PC-3 (cell line): ENCODE measurements around the gene UMPS. TPM values are rescaled to one million over a fixed set of nuclear protein-coding genes. Genes with fewer than 3 reads are reported as not detected.
"Not testable (repeated sequence)": the region's sequence is repeated elsewhere in the genome, so short reads cannot be mapped to it uniquely, and the experiment has no call there.

ENCODE experiments used
- ATAC-seq: fragments of 200-7000 bp; cut with Tn5 transposase; 2 replicates; pipeline ENCODE4 v1.9.1; 2020; ENCODE audit warnings: mild to moderate bottlenecking, moderate library complexity
- BruUV-seq: library from RNA; stranded (reverse); fragments of 400-500 nt; replicated peaks from 2 replicates; lab custom pipeline; 2021; lab: Mats Ljungman, UMichigan
- CTCF ChIA-PET: fragments of 300-600 bp; sonication (Branson Sonifier 250); formaldehyde crosslinking; loops from one replicate; lab custom pipeline; 2022; ENCODE audit warnings: antibody characterized with exemption; lab: Charles Lee
- POLR2A ChIA-PET: fragments of 300-600 bp; sonication (Branson Sonifier 250); formaldehyde crosslinking; loops from one replicate; lab custom pipeline; 2022; ENCODE audit warnings: antibody characterized with exemption; ENCODE audit not compliant: unreplicated experiment; lab: Charles Lee
- DNase-seq: peaks from one replicate; pipeline ENCODE4 v3.0.0-alpha.2; 2015
- H2AFZ ChIP-seq: fragments of 300-600 bp; sonication (generic); 2 replicates; pipeline ENCODE4 v1.6.0; 2016; ENCODE audit warnings: antibody characterized with exemption, low read length
- H3F3A ChIP-seq: fragments of 300-600 bp; sonication (generic); one replicate; pipeline ENCODE4 v1.6.0; 2017; ENCODE audit warnings: antibody characterized with exemption, low read length, control low read depth, mild to moderate bottlenecking; ENCODE audit not compliant: unreplicated experiment
- H3K27ac ChIP-seq: fragments of 300-600 bp; sonication (generic); 2 replicates; pipeline ENCODE4 v1.5.1; 2016; ENCODE audit warnings: mild to moderate bottlenecking, low read length
- H3K27me3 ChIP-seq: fragments of 300-600 bp; sonication (generic); 2 replicates; pipeline ENCODE4 v1.6.1; 2016; ENCODE audit warnings: low read length, mixed read lengths
- H3K36me3 ChIP-seq: fragments of 300-600 bp; sonication (generic); 2 replicates; pipeline ENCODE4 v1.6.1; 2016; ENCODE audit warnings: low read depth, mixed run types, low read length, mixed read lengths
- H3K4me1 ChIP-seq: fragments of 300-600 bp; sonication (generic); 2 replicates; pipeline ENCODE4 v1.5.1; 2016; ENCODE audit warnings: low read length; ENCODE audit not compliant: insufficient read depth
- H3K4me2 ChIP-seq: fragments of 300-600 bp; sonication (generic); 2 replicates; pipeline ENCODE4 v1.6.0; 2016; ENCODE audit warnings: low read length
- H3K4me3 ChIP-seq: fragments of 300-600 bp; sonication (generic); 2 replicates; pipeline ENCODE4 v1.5.1; 2016; ENCODE audit warnings: mild to moderate bottlenecking, low read length, mixed read lengths
- H3K79me2 ChIP-seq: fragments of 300-600 bp; sonication (generic); 2 replicates; pipeline ENCODE4 v1.6.1; 2017; ENCODE audit warnings: low read length, mixed read lengths
- H3K9ac ChIP-seq: fragments of 300-600 bp; sonication (generic); 2 replicates; pipeline ENCODE4 v1.6.0; 2016; ENCODE audit warnings: mild to moderate bottlenecking, low read length
- H3K9me2 ChIP-seq: fragments of 300-600 bp; sonication (generic); replicated peaks from 2 replicates; pipeline ENCODE4 v1.6.1; 2016; ENCODE audit warnings: mixed run types, low read length, mixed read lengths
- H3K9me3 ChIP-seq: fragments of 300-600 bp; sonication (generic); 2 replicates; pipeline ENCODE4 v1.6.1; 2016; ENCODE audit warnings: low read length, mixed read lengths
- H4K20me1 ChIP-seq: fragments of 300-600 bp; sonication (generic); 2 replicates; pipeline ENCODE4 v1.6.1; 2016; ENCODE audit warnings: low read length, mixed read lengths
- CTCF ChIP-seq: fragments of 300-600 bp; sonication (generic); conservative IDR thresholded peaks from 2 replicates; pipeline ENCODE4 v1.5.1; 2017; ENCODE audit warnings: antibody characterized with exemption, low read depth, mild to moderate bottlenecking, low read length
- EZH2 ChIP-seq: fragments of 300-600 bp; sonication (generic); IDR thresholded peaks from one replicate; pipeline ENCODE4 v1.6.1; 2017; ENCODE audit warnings: antibody characterized with exemption, mild to moderate bottlenecking, low read length; ENCODE audit not compliant: unreplicated experiment
- EZH2phosphoT487 ChIP-seq: fragments of 300-600 bp; sonication (generic); IDR thresholded peaks from 2 replicates; pipeline ENCODE4 v1.6.1; 2018; ENCODE audit warnings: mild to moderate bottlenecking, antibody characterized with exemption, low read length, borderline replicate concordance
- intact Hi-C: fragments of 100-400 bp; cut with micrococcal nuclease; formaldehyde crosslinking; loops from 2 replicates; pipeline ENCODE4 v1.9.0; 2023
- total RNA-seq: library from RNA; depleted of rRNA; stranded (reverse); fragments of >200 nt; gene quantifications from 2 replicates; pipeline ENCODE4 v1.2.3, GENCODE V29; 2014

Gene UMPS
- total RNA-seq, 1 experiment from 2014 or later: 38.4 TPM

- BruUV-seq: no TSS peak
- H3K9me3 ChIP-seq: no peaks in the 10 kb centered on the region
- no peaks in the 10 kb centered on the region for H4K20me1 ChIP-seq
- intact Hi-C loops: no loop called here
- H3K36me3 ChIP-seq: peaks cover 10% of the 10 kb centered on the region
- no peaks in the 10 kb centered on the region for H3K4me1 ChIP-seq
- POLR2A ChIA-PET: no interaction called here
- TF ChIP-seq EZH2phosphoT487 (no peak), CTCF (no peak), EZH2 (no peak)
- H3K4me3 ChIP-seq: no peak overlapping the region
- DNase-seq: no peak
- no peaks in the 10 kb centered on the region for H3K79me2 ChIP-seq
- no peak for ATAC-seq
- no peaks in the 10 kb centered on the region for H3K27me3 ChIP-seq
- no peaks in the 10 kb centered on the region for H3F3A ChIP-seq
- no peak overlapping the region for H3K4me2 ChIP-seq
- CTCF ChIA-PET: no interaction called here
- H3K9ac ChIP-seq: no peak overlapping the region
- no peak overlapping the region for H2AFZ ChIP-seq
- no peak overlapping the region for H3K27ac ChIP-seq
- no peaks in the 10 kb centered on the region for H3K9me2 ChIP-seq
Measured at GRCh38 chr3:124745756-124746155, 15.5 kb downstream of the UMPS start.

- Histone ChIP-seq H3K9ac (no peak overlapping the region), H3K79me2 (no peaks in the 10 kb centered on the region), H3K4me1 (no peaks in the 10 kb centered on the region), H3K27ac (no peak overlapping the region), H3F3A (no peaks in the 10 kb centered on the region), H3K9me3 (no peaks in the 10 kb centered on the region), H3K36me3 (peaks cover 6% of the 10 kb centered on the region), H3K9me2 (no peaks in the 10 kb centered on the region), H3K4me3 (no peak overlapping the region), H3K27me3 (no peaks in the 10 kb centered on the region), H2AFZ (no peak overlapping the region), H4K20me1 (no peaks in the 10 kb centered on the region), H3K4me2 (no peak overlapping the region)
- intact Hi-C loops: no loop called here
- no TSS peak for BruUV-seq
- TF ChIP-seq CTCF (no peak), EZH2phosphoT487 (no peak), EZH2 (no peak)
- DNase-seq: no peak
- ATAC-seq: no peak
- POLR2A ChIA-PET: no interaction called here
- CTCF ChIA-PET: no interaction called here
Measured at GRCh38 chr3:124747111-124747981, 17.1 kb downstream of the UMPS start.

DNA sequence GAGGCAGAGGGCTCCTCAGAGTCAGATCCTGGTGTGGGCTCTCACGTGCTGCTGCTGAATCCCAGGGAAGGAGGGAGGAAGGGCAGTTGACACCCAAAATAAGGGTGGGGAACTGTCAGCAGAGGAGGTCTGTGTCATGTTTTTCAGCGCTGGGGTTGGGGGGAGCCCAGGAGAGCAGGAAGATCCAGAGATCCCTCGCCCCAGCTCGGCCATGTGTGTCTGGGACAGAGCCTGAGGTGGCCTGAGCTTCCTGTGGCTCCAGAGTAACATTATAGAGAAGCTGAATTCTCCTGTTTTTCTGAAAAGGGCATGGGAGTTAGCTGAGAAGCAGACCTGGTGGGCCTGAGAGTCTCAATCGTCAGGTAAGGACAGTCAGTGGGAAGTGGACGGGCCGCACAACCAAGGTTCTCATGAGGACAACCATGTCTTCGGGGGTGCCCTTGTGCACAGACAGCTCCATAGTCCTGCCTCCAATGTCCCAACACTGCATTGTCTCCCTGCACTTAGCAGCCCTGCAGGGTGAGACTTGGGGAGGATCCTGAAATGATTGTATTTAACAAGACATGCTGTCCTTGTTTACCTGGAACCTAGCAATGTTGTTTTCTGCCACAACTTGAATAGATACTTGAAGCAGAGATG is 18.4 kb downstream of the UMPS start:
- Histone ChIP-seq H2AFZ (no peak overlapping the region), H3K9ac (no peak overlapping the region), H4K20me1 (no peaks in the 10 kb centered on the region), H3K27ac (no peak overlapping the region), H3K4me2 (no peak overlapping the region), H3K9me3 (no peaks in the 10 kb centered on the region), H3K4me3 (no peak overlapping the region), H3K9me2 (no peaks in the 10 kb centered on the region), H3K36me3 (peaks cover 5% of the 10 kb centered on the region), H3K4me1 (no peaks in the 10 kb centered on the region), H3F3A (no peaks in the 10 kb centered on the region), H3K27me3 (no peaks in the 10 kb centered on the region), H3K79me2 (no peaks in the 10 kb centered on the region)
- intact Hi-C loops: no loop called here
- no peak for DNase-seq
- no TSS peak for BruUV-seq
- CTCF ChIA-PET: no interaction called here
- no peak for TF ChIP-seq EZH2
- no peak for TF ChIP-seq CTCF
- no peak for TF ChIP-seq EZH2phosphoT487
- POLR2A ChIA-PET: no interaction called here
- ATAC-seq: peak; percentile 35; the same call in 1 of the 2 replicates

- H3K36me3 ChIP-seq, H3K4me2 ChIP-seq, intact Hi-C loops, ATAC-seq, H4K20me1 ChIP-seq, H3K4me3 ChIP-seq, DNase-seq, H3K27ac ChIP-seq, H3K9me2 ChIP-seq, H3F3A ChIP-seq, H2AFZ ChIP-seq, CTCF ChIA-PET, H3K9me3 ChIP-seq, POLR2A ChIA-PET, H3K79me2 ChIP-seq, H3K4me1 ChIP-seq, BruUV-seq, H3K9ac ChIP-seq, H3K27me3 ChIP-seq: not testable (repeated sequence)
Measured at GRCh38 chr3:124749877-124750276, 19.6 kb downstream of the UMPS start.
